Activated T-cell treated with anti-CD3 and anti-CD28 coated beads, Interleukin-2, amount 50 U/mL, for 72 hours (primary cell): ENCODE results near the gene LTBP1. TPM values are rescaled to one million over a fixed set of nuclear protein-coding genes. Genes with fewer than 3 reads are reported as not detected.
"Not testable (repeated sequence)": the region's sequence is repeated elsewhere in the genome, so short reads cannot be mapped to it uniquely, and the experiment has no call there.

Experiments
- ATAC-seq, 2 donors: fragments of 150-1000 bp; cut with Tn5 transposase; replicated peaks in 1 of 2; 2 replicates each; pipeline ENCODE4 v1.10.0; 2021; ENCODE audit warnings: moderate library complexity in 2 of 2, mild to moderate bottlenecking in 1 of 2
- DNase-seq, 2 donors: peaks; one replicate each; pipeline ENCODE4 v3.0.0; 2021 to 2022; ENCODE audit warnings: mixed read lengths in 1 of 2
- H3K27ac Mint-ChIP-seq: one replicate; pipeline ENCODE4 v1.8.0; 2022; ENCODE audit warnings: mild to moderate bottlenecking, moderate library complexity, mixed read lengths
- H3K27me3 Mint-ChIP-seq: one replicate; pipeline ENCODE4 v1.8.0; 2022; ENCODE audit warnings: low read depth, mixed read lengths
- H3K36me3 Mint-ChIP-seq, 2 donors: one replicate each; pipeline ENCODE4 v1.8.0; 2022; ENCODE audit warnings: mixed read lengths in 2 of 2, mild to moderate bottlenecking in 1 of 2; ENCODE audit not compliant: insufficient read depth in 2 of 2
- H3K4me1 Mint-ChIP-seq: one replicate; pipeline ENCODE4 v1.8.0; 2022; ENCODE audit warnings: low read depth, mixed read lengths
- H3K4me3 Mint-ChIP-seq, 2 donors: one replicate each; pipeline ENCODE4 v1.8.0; 2022; ENCODE audit warnings: mild to moderate bottlenecking in 2 of 2, mixed read lengths in 2 of 2, moderate library complexity in 2 of 2
- H3K9me3 Mint-ChIP-seq, 2 donors: one replicate each; pipeline ENCODE4 v1.8.0; 2022; ENCODE audit warnings: mixed read lengths in 2 of 2
- total RNA-seq, 2 donors: library from RNA; stranded (reverse); gene quantifications; one replicate each; pipeline ENCODE4 v1.2.3, GENCODE V29; 2022

The LTBP1 gene
- total RNA-seq, 2 donors from 2014 or later: 0.50 to 0.67 TPM

DNA sequence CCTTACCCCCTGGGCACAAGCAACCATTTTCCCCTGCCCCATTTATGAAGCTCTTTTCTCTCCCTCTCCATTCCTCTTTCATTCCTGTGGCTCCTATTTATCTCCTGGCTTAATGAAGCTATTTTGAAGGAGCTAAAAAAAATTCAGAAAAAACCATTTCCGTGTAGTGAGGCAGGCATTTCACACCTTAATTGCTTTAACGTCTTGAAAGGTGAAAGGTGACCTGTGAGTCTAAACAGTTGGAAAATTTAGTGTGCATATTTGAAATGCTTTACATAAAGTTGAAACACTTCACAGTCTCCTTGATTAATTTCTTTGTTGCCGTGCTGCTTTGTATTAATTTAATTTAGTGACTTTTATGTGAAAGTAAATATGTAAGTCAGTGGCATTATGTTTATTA is 83.6 kb downstream of the LTBP1 start:
- Mint-ChIP-seq H3K4me3 (no peak overlapping the region), H3K27me3 (peaks cover 15% of the 10 kb centered on the region), H3K9me3 (peaks cover 0 to 1% of the 10 kb centered on the region in 2 donors), H3K36me3 (no peaks in the 10 kb centered on the region), H3K4me1 (no peaks in the 10 kb centered on the region), H3K27ac (no peak overlapping the region)
- ATAC-seq (no peak), DNase-seq (no peak)

DNA sequence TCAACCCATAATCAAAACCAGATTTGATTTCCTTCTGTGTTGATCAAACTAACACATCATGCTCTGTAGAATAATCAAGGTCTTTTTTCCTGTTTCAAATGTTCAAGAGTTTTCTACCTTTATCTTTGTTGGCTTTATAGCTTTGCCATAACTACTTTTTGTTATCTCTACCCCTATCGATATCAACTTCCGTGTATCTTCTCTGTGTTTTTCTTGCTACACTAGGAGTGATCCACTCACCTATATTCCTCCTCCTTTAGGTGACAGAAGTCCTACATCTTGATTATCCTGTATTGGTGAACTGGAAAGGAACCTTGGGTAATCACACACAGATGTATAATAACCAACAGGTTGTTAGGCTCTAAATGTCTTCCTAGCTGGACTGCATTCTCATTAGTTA is 85.5 kb downstream of the LTBP1 start:
- H3K4me1 Mint-ChIP-seq: no peaks in the 10 kb centered on the region
- H3K27me3 Mint-ChIP-seq: peaks cover 15% of the 10 kb centered on the region
- no peaks in the 10 kb centered on the region for H3K36me3 Mint-ChIP-seq

DNA sequence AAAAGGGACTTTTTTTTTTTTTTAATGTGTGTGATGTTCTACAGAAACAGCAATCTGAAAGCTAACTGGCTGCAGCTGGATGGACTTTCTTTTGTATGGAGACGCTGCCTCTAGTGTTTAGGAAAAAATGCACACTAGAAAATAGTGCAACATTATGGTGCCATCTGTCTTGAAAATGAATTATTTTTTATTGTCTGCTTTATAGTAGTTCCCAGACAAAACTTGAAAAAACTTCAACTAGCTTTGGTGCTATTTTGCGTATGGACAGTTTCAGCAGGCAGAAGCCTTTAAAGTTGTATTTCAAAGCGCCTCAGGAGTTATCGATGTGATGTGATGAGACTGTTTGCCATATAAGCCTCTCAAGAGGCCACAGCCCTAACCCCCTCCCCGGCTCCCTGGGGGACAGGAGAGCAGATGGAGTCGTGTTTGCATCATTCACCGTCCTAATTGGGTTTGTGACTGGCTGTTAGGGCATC is 86.9 kb downstream of the LTBP1 start:
- Mint-ChIP-seq H3K4me1 (no peaks in the 10 kb centered on the region), H3K27me3 (peaks cover 16% of the 10 kb centered on the region), H3K36me3 (no peaks in the 10 kb centered on the region), H3K27ac (no peak overlapping the region), H3K4me3 (no peak overlapping the region), H3K9me3 (no peaks in the 10 kb centered on the region)
- DNase-seq (no peak), ATAC-seq (no peak)

More for the DNA sequence above, 85.5 kb downstream of the LTBP1 start:
- ATAC-seq: no peak
- H3K27ac Mint-ChIP-seq: no peak overlapping the region
- H3K9me3 Mint-ChIP-seq: no peaks in the 10 kb centered on the region
- DNase-seq: no peak
- no peak overlapping the region for H3K4me3 Mint-ChIP-seq

DNA sequence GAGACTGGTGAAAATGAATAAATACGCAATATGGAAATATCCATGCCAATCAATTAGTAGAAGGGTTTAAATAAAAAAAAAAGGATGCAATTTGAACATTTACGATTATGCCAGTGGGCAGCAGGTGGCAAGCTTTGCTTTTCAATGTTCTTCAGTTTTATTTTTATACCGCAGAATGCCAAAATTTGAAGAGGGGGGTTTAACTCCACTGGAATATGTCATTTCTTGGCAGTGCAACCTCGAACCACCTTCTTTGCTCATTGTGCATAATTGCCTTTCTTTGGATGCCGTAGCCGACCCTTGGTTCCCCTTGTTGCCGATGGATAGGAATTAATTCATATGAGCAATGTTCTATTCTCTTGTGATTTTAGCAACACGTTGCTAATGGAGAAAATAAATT is 88.0 kb downstream of the LTBP1 start:
- DNase-seq (no peak), ATAC-seq (no peak)
- H3K27me3 Mint-ChIP-seq: peaks cover 22% of the 10 kb centered on the region
- no peak overlapping the region for H3K27ac Mint-ChIP-seq
- no peaks in the 10 kb centered on the region for H3K4me1 Mint-ChIP-seq
- no peaks in the 10 kb centered on the region for H3K9me3 Mint-ChIP-seq
- no peak overlapping the region for H3K4me3 Mint-ChIP-seq
- H3K36me3 Mint-ChIP-seq: no peaks in the 10 kb centered on the region

DNA sequence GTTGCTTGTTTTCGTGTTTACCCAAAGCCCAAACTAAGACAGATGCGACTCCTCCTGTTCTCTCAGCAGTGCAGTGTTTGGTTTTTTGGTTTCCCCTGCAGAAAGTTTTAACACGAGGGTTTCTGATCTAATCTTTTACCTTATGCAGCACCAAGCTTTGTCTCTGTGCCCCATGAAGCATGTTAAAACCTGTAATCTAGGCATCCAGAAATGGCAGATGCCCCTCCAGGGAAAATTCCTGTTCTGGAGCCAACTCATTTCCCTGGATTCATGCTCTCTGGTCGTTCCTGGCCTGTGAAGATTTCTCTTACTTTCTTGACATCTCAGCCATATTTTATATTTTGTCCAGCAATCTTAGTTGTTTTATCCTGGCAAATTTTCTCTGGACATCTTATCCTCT is 91.5 kb downstream of the LTBP1 start:
- DNase-seq (no peak), ATAC-seq (no peak)
- H3K27ac Mint-ChIP-seq: no peak overlapping the region
- H3K27me3 Mint-ChIP-seq: peaks cover 12% of the 10 kb centered on the region
- H3K9me3 Mint-ChIP-seq: no peaks in the 10 kb centered on the region
- H3K4me1 Mint-ChIP-seq: no peaks in the 10 kb centered on the region
- H3K4me3 Mint-ChIP-seq: no peak overlapping the region
- no peaks in the 10 kb centered on the region for H3K36me3 Mint-ChIP-seq

DNA sequence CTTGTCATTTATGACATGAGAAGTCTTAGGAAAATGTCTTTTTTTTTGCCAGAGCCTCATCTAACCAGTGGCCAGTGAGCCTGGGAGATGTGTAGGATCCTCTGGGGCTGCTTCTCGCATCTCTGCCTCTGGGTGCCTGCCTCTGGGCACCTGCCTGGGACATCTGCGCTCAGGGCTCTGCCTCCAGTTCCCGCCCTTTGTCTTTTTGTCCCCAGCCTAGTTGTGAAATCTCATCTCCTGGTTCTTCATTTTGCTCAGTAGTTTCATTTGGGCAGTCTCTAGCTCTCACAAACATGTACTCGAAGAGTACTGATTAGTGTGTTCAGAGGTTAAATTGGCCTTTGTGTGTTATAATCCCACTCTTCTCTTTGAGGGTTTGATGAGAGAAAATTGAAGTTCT is 92.0 kb downstream of the LTBP1 start:
- Mint-ChIP-seq H3K9me3 (no peaks in the 10 kb centered on the region), H3K27ac (no peak overlapping the region), H3K27me3 (peaks cover 12% of the 10 kb centered on the region), H3K4me1 (no peaks in the 10 kb centered on the region), H3K36me3 (no peaks in the 10 kb centered on the region), H3K4me3 (no peak overlapping the region)
- ATAC-seq (no peak), DNase-seq (no peak)

DNA sequence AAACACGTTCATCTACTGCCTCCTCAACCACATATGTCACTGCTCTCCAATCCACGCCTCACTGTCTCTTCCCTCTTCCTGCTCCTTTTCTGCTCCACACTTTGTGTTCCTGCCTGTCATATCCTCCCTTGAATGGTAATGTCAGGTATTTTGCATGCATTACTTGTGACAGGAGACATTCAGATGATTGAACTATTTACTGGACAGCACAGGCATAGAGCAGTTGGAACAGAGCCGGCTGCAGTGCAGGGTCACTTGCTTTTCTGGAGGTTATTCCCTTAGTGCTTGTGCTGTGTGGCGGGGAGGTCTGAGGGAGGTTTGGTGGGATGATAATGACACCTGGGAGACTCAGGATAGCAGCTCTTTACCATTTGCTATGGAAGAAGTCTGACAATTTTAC is 93.8 kb downstream of the LTBP1 start:
- Mint-ChIP-seq H3K27ac (no peak overlapping the region), H3K27me3 (peaks cover 18% of the 10 kb centered on the region), H3K4me1 (no peaks in the 10 kb centered on the region), H3K36me3 (no peaks in the 10 kb centered on the region), H3K9me3 (peaks cover 0 to 1% of the 10 kb centered on the region in 2 donors), H3K4me3 (no peak overlapping the region)
- DNase-seq (no peak), ATAC-seq (no peak)

DNA sequence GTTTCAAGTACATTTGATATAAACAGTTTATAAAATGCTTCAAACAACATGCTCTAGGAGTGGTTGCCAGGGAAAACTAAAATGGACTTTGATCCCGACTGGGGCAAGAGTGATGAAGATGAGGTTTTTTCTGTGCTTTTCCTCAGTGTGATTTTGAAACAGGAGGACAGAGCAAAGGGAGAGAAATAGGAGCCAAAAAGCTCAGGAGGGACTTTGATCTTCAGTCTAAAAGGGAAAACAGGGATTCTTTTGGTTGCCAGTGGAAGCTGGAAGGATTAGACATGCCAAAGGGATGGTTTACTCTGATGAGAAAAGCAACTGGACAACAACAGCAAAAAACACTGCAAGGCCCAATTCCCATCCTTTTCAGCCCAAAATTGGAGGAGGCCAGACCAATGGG is 95.5 kb downstream of the LTBP1 start:
- H3K4me1 Mint-ChIP-seq: no peaks in the 10 kb centered on the region
- H3K27ac Mint-ChIP-seq: no peak overlapping the region
- no peak for ATAC-seq
- peaks cover 0 to 1% of the 10 kb centered on the region in 2 donors for H3K9me3 Mint-ChIP-seq
- H3K4me3 Mint-ChIP-seq: no peak overlapping the region
- peaks cover 36% of the 10 kb centered on the region for H3K27me3 Mint-ChIP-seq
- H3K36me3 Mint-ChIP-seq: peaks cover 0 to 2% of the 10 kb centered on the region in 2 donors
- DNase-seq: no peak

DNA sequence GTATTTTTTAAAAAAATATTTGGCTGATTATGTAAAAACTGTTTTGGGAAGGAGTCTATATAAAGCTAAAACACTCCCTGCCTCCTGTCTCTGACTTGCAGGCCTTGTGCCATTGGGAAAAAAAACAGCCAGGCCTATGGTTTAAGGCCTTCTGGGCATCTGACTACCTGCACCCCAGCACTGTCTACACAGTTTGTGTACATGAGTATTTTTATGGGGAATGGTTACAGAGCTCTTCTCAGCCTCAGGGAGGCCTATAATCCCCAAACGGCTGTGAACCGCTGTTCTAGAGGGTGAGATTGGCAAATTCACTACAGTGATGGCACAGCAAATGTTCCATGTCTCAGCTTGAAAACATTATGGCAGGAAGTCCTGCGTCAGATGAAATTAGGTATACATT is 96.1 kb downstream of the LTBP1 start:
- Mint-ChIP-seq H3K27ac (no peak overlapping the region), H3K4me1 (no peaks in the 10 kb centered on the region), H3K27me3 (peaks cover 41% of the 10 kb centered on the region), H3K36me3 (peaks cover 0 to 2% of the 10 kb centered on the region in 2 donors), H3K4me3 (no peak overlapping the region), H3K9me3 (peaks cover 0 to 1% of the 10 kb centered on the region in 2 donors)
- ATAC-seq: no peak
- no peak for DNase-seq

DNA sequence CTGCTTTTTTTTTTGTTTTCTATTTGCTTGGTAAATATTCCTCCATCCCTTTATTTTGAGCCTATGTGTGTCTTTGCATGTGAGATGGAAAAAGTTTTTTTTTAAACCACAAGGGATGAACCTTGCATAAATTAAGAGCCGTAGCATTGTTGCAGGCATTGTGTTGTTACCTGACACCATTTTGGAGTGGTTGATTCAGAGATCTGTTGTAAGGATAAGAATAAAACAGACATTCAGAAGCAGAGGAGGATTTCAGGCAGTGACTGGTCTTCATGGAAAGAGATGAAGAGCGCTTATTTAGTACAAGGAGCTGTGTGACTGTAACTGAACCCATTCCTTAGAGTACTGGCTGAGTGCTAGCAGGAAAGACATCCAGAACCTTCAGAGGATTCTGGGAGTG is 101.2 kb downstream of the LTBP1 start:
- no peaks in the 10 kb centered on the region for H3K4me1 Mint-ChIP-seq
- ATAC-seq (no peak), DNase-seq (no peak)
- H3K36me3 Mint-ChIP-seq: peaks cover 0 to 2% of the 10 kb centered on the region in 2 donors
- H3K9me3 Mint-ChIP-seq: peaks cover 0 to 1% of the 10 kb centered on the region in 2 donors
- H3K27ac Mint-ChIP-seq: no peak overlapping the region
- H3K27me3 Mint-ChIP-seq: peaks cover 43% of the 10 kb centered on the region
- no peak overlapping the region for H3K4me3 Mint-ChIP-seq

DNA sequence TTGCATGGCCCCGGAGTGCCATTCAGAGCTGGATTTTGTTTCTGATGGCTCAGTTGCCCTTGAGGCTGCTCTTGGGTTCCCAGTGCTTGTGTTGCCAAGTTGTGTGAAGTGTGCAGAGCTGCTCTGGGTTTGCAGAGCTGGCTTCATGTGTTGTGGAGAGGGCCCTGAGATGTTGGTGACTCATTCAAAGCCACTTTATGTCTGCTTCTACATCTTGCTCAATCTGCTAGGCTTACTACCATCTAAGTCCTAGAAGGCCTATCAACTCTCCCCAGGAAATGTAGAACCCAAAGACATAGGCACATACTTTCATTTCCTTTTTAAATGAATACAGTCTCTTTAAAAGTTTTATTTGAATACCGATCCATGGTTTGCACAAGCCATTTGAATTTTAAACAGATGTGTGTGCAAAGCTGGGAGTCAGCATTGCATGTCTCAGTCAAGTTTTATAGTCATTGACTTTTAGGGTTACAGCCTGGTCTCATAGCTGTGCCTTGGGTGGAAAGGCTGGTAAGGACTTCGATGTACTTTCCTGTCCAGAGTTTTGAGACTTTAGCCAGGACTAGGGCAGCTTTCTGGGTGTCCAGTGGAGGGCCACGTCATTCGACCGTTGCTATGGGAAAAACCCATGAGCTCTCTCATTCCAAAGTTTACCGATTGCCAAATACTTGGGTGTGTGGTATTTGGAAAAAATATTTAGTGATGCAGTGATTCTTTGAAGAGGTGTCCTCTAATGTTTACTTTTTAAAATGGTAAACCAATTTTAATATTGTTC is 105.0 kb downstream of the LTBP1 start:
- DNase-seq (no peak), ATAC-seq (no peak)
- Mint-ChIP-seq H3K4me1 (no peaks in the 10 kb centered on the region), H3K27me3 (peaks cover 25% of the 10 kb centered on the region), H3K9me3 (no peaks in the 10 kb centered on the region), H3K36me3 (no peaks in the 10 kb centered on the region), H3K27ac (no peak overlapping the region), H3K4me3 (no peak overlapping the region)

DNA sequence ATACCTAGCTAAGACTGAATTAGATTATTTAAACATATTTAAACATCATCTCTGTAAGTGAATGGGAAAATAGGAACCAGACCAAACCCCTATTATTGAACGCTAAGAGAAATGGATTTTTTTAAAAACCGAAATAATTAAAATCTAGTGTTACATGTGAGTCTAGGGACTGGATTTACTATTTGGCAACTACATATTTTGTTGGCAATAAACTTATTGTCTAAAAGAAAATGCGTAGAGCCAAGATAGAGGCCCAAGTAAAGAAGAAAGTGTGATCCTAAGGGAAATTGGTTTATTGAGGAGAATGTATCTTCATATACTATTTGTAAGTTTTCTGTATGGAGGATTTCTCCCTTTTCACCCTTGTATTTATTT is 105.6 kb downstream of the LTBP1 start:
- Mint-ChIP-seq H3K4me1 (no peaks in the 10 kb centered on the region), H3K9me3 (no peaks in the 10 kb centered on the region), H3K27ac (no peak overlapping the region), H3K4me3 (no peak overlapping the region), H3K27me3 (peaks cover 19% of the 10 kb centered on the region), H3K36me3 (no peaks in the 10 kb centered on the region)
- ATAC-seq (no peak), DNase-seq (no peak)

DNA sequence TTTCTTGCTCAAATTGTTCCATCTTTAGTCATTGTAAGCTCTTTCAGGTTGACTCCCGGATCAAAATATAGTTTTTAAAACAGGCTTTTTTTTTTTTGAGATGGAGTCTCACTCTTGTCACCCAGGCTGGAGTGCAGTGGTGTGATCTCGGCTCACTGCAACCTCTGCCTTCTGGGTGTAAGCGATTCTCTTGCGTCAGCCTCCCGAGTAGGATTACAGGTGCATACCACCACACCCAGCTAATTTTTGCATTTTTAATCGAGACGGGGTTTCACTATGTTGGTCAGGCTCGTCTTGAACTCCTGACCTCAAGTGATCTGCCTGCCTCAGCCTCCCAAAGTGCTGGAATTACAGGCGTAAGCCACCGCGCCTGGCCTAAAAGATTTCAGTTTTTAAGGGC is 106.0 kb downstream of the LTBP1 start:
- H3K4me3 Mint-ChIP-seq, DNase-seq, ATAC-seq, H3K9me3 Mint-ChIP-seq, H3K4me1 Mint-ChIP-seq, H3K36me3 Mint-ChIP-seq, H3K27ac Mint-ChIP-seq: not testable (repeated sequence)
- peaks cover 15% of the 10 kb centered on the region for H3K27me3 Mint-ChIP-seq

DNA sequence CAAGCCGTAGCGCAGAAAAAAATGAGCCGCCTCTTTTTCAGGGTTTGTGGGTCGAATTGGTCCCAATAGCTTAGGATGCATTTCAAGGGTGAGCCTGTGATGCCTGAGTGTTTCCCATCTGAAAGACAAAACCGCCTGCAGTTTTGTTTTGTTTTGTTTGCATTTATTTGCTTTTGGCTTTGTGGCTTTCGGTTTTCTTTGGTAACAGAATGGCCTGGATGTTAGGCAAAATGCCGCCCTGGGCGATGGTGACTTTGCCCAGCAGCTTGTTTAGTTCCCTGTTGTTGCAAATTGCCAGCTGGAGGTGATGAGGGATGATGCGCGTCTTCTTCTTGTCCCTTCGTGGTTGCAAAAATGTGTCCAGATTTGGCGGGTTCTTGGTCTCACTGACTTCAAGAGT is 109.4 kb downstream of the LTBP1 start:
- Mint-ChIP-seq H3K4me3 (no peak overlapping the region), H3K36me3 (no peaks in the 10 kb centered on the region), H3K27me3 (peaks cover 17% of the 10 kb centered on the region), H3K9me3 (no peaks in the 10 kb centered on the region), H3K27ac (no peak overlapping the region), H3K4me1 (no peaks in the 10 kb centered on the region)
- ATAC-seq (no peak), DNase-seq (no peak)
